ENCODE measurements around the gene MYOCOS.

GRCh38 chr1:171600862-171601261 is 21.2 kb upstream of the MYOCOS start:
- no peak for TF ChIP-seq MAX (IDR thresholded peaks at IDR 0.05)
- TF ChIP-seq RAD21 (IDR thresholded peaks at IDR 0.05; ENCODE audit: low read depth): no peak
- TF ChIP-seq TAF1 (IDR thresholded peaks at IDR 0.05; ENCODE audit: low read depth): no peak
- TF ChIP-seq EP300 (IDR thresholded peaks at IDR 0.05; ENCODE audit: borderline replicate concordance): no peak
- no peak for TF ChIP-seq REST (IDR thresholded peaks at IDR 0.05; ENCODE audit: low read depth)
- no peak for TF ChIP-seq CREB1 (IDR thresholded peaks at IDR 0.05; ENCODE audit: low read depth)
- no peak for TF ChIP-seq ZBTB7A (IDR thresholded peaks at IDR 0.05; ENCODE audit: low read depth)
- no peak for TF ChIP-seq YY1 (IDR thresholded peaks at IDR 0.05; ENCODE audit: low read depth)
- TF ChIP-seq EGR1 (IDR thresholded peaks at IDR 0.05): no peak
